Measurements from ENCODE around the gene STAG1.
"Not testable (repeated sequence)": the region's sequence is repeated elsewhere in the genome, so short reads cannot be mapped to it uniquely, and the experiment has no call there.

The STAG1 gene

DNA sequence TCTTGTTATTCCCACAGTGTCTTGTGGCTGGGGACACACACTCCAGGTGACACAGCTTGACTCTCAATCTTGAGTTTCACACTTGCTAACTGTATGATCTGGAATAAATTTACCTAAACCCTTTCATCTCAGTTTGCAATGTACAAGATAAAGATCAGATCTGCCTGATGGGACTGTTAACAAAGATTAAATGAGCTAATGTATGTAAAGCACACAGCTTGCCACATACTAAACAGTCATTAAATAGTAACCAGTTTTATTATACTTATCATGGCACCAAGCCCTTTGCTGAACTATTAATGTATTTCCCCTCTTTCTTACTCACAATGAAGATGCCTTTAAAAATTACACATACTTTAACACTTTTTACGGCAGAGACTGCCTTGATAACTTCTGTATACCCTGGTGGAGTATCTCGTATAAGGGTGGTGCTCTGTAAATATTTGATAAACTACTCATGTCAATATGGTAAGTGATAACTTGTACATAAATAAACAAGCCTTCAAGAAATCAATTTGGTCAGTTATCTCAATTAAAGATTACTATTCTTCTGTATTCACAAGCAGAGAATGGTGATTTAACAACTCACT is 184.5 kb downstream of the STAG1 start:
- H3K4me3 ChIP-seq (ENCODE audit: low read length): no peak overlapping the region
- H3K36me3 ChIP-seq (ENCODE audit: insufficient read depth, low read depth, low read length): no peaks in the 10 kb centered on the region
- H3K9ac ChIP-seq (ENCODE audit: low read depth, low read length): no peak overlapping the region
- no peaks in the 10 kb centered on the region for H3K27me3 ChIP-seq (ENCODE audit: insufficient read depth, low read length)
- H3K4me1 ChIP-seq (ENCODE audit: insufficient read depth, low read length): no peaks in the 10 kb centered on the region
- H3K9me3 ChIP-seq (ENCODE audit: insufficient read depth, low read depth, low read length): no peaks in the 10 kb centered on the region
- H3K27ac ChIP-seq (ENCODE audit: low read length): no peak overlapping the region

DNA sequence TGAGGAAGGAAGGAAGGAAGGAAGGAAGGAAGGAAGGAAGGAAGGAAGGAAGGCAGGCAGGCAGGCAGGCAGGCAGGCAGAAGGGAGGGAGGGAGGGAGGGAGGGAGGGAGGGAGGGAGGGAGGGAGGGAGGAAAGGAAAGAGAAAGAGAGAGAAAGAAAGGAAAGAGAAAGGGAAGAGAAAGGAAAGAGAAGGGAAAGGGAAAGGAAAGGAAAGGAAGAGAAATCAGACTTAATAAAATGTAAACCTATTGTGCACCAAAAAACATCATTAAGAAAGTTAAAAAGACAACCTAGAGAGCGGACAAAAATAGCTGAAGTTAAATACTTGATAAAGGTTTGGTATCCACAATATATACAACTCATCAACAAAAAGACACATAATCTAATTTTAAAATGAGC is 187.2 kb downstream of the STAG1 start:
- H3K9ac ChIP-seq (ENCODE audit: low read depth, low read length); H3K27me3 ChIP-seq (ENCODE audit: insufficient read depth, low read length); H3K9me3 ChIP-seq (ENCODE audit: insufficient read depth, low read depth, low read length); H3K27ac ChIP-seq (ENCODE audit: low read length); H3K4me3 ChIP-seq (ENCODE audit: low read length); H3K36me3 ChIP-seq (ENCODE audit: insufficient read depth, low read depth, low read length): not testable (repeated sequence)
- H3K4me1 ChIP-seq (ENCODE audit: insufficient read depth, low read length): peaks cover 13% of the 10 kb centered on the region

- Histone ChIP-seq H3K27ac (ENCODE audit: low read length) (no peak overlapping the region), H3K4me1 (ENCODE audit: insufficient read depth, low read length) (peaks cover 22% of the 10 kb centered on the region), H3K9ac (ENCODE audit: low read depth, low read length) (no peak overlapping the region), H3K9me3 (ENCODE audit: insufficient read depth, low read depth, low read length) (no peaks in the 10 kb centered on the region), H3K36me3 (ENCODE audit: insufficient read depth, low read depth, low read length) (no peaks in the 10 kb centered on the region), H3K4me3 (ENCODE audit: low read length) (no peak overlapping the region), H3K27me3 (ENCODE audit: insufficient read depth, low read length) (no peaks in the 10 kb centered on the region)
These were observed 190.2 kb downstream of the STAG1 start for GRCh38 chr3:136562026-136562425.

GRCh38 chr3:136559896-136560295 is 192.3 kb downstream of the STAG1 start:
- no peaks in the 10 kb centered on the region for H3K27me3 ChIP-seq (ENCODE audit: insufficient read depth, low read length)
- no peaks in the 10 kb centered on the region for H3K9me3 ChIP-seq (ENCODE audit: insufficient read depth, low read depth, low read length)
- no peaks in the 10 kb centered on the region for H3K36me3 ChIP-seq (ENCODE audit: insufficient read depth, low read depth, low read length)
- no peak overlapping the region for H3K4me3 ChIP-seq (ENCODE audit: low read length)
- no peak overlapping the region for H3K9ac ChIP-seq (ENCODE audit: low read depth, low read length)
- H3K27ac ChIP-seq (ENCODE audit: low read length): no peak overlapping the region
- peaks cover 22% of the 10 kb centered on the region for H3K4me1 ChIP-seq (ENCODE audit: insufficient read depth, low read length)

DNA sequence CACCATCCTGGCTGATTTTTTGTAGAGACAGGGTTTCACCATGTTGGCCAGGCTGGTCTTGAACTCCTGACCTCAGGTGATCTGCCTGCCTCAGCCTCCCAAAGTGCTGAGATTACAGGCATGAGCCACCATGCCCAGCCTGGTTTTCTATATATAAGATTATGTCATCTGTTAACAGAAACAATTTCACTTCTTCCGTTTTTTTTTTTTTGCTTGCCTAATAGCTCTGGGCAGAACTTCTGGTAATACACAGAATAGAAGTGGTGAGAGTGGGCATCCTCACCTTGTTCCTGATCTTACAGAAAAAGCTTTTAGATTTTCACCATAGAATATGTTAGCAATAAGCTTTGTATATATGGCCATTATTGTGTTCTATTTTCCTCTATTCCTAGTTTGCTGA is 202.7 kb downstream of the STAG1 start:
- not testable (repeated sequence) for H3K4me3 ChIP-seq (ENCODE audit: low read length); H3K36me3 ChIP-seq (ENCODE audit: insufficient read depth, low read depth, low read length)

DNA sequence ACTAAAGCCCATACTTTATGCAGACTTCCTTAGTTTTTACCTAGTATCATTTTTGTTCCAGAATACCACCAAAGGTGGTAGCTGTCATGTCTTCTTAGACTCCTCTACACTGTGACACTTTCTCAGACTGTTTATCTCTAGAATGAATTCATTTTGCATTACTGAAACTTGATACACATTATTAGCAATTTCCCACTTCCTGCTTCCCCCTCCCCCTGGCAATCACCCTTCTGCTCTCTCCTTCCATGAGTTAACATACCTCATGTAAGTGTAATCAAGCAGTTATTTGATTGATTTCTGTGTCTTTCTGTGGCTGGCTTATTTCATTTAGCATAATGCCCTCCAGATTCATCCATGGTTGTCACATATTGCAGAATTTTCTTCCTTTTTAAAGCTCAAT is 204.9 kb downstream of the STAG1 start:
- H3K4me1 ChIP-seq (ENCODE audit: insufficient read depth, low read length): no peaks in the 10 kb centered on the region; the same call in 1 of the 2 replicates
- no peak overlapping the region for H3K9ac ChIP-seq (ENCODE audit: low read depth, low read length)
- H3K27me3 ChIP-seq (ENCODE audit: insufficient read depth, low read length): no peaks in the 10 kb centered on the region

More for the DNA sequence above, 202.7 kb downstream of the STAG1 start:
- not testable (repeated sequence) for H3K27me3 ChIP-seq (ENCODE audit: insufficient read depth, low read length); H3K9me3 ChIP-seq (ENCODE audit: insufficient read depth, low read depth, low read length); H3K27ac ChIP-seq (ENCODE audit: low read length); H3K9ac ChIP-seq (ENCODE audit: low read depth, low read length); H3K4me1 ChIP-seq (ENCODE audit: insufficient read depth, low read length)

DNA sequence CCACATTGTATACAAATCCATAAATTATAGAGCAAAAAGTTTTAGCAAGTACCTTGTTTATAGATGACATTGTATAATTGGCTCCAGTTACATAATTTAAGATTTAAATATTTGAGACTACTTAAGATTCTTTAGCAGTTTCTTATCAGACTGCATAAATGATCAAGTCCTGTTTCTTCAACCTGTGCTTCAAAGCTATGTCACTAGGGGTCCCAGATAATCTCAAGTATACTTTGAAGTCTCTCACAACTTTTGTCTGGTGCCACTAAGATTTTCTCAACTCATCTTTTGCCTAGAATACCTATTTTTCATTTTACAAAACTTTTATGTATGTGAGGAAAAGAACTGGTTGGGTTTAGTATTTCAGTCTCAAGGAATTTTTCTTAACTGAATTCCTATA is 205.5 kb downstream of the STAG1 start:
- no peak overlapping the region for H3K4me3 ChIP-seq (ENCODE audit: low read length)
- no peak overlapping the region for H3K9ac ChIP-seq (ENCODE audit: low read depth, low read length)
- no peaks in the 10 kb centered on the region for H3K4me1 ChIP-seq (ENCODE audit: insufficient read depth, low read length)
- no peaks in the 10 kb centered on the region for H3K36me3 ChIP-seq (ENCODE audit: insufficient read depth, low read depth, low read length)
- no peaks in the 10 kb centered on the region for H3K27me3 ChIP-seq (ENCODE audit: insufficient read depth, low read length)
- H3K27ac ChIP-seq (ENCODE audit: low read length): no peak overlapping the region
- H3K9me3 ChIP-seq (ENCODE audit: insufficient read depth, low read depth, low read length): no peaks in the 10 kb centered on the region

More for the DNA sequence above, 204.9 kb downstream of the STAG1 start:
- H3K4me3 ChIP-seq (ENCODE audit: low read length): no peak overlapping the region
- H3K9me3 ChIP-seq (ENCODE audit: insufficient read depth, low read depth, low read length): no peaks in the 10 kb centered on the region
- no peak overlapping the region for H3K27ac ChIP-seq (ENCODE audit: low read length)
- H3K36me3 ChIP-seq (ENCODE audit: insufficient read depth, low read depth, low read length): no peaks in the 10 kb centered on the region

GRCh38 chr3:136545664-136546268 is 206.4 kb downstream of the STAG1 start:
- no peak overlapping the region for H3K27ac ChIP-seq (ENCODE audit: low read length)
- no peaks in the 10 kb centered on the region for H3K4me1 ChIP-seq (ENCODE audit: insufficient read depth, low read length)
- no peak overlapping the region for H3K9ac ChIP-seq (ENCODE audit: low read depth, low read length)
- no peaks in the 10 kb centered on the region for H3K9me3 ChIP-seq (ENCODE audit: insufficient read depth, low read depth, low read length)
- no peaks in the 10 kb centered on the region for H3K36me3 ChIP-seq (ENCODE audit: insufficient read depth, low read depth, low read length)
- H3K4me3 ChIP-seq (ENCODE audit: low read length): no peak overlapping the region
- no peaks in the 10 kb centered on the region for H3K27me3 ChIP-seq (ENCODE audit: insufficient read depth, low read length)

DNA sequence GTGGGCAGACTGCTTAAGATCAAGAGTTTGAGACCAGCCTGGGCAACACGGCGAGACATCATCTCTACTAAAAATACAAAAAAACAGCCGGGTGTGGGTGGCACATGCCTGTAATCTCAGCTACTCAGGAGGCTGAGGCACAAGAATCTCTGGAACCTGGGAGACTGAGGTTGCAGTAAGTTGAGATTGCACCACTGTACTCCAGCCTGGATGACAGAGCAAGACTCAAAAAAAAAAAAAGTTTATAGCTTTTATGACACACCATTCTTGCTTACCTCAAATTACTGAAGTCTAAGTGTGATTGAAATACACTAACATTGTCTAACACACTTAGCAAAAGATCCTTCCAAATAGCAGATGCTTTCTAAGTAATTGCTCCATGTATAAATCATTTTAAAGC is 207.6 kb downstream of the STAG1 start:
- Histone ChIP-seq H3K9me3 (ENCODE audit: insufficient read depth, low read depth, low read length) (no peaks in the 10 kb centered on the region), H3K4me3 (ENCODE audit: low read length) (no peak overlapping the region), H3K27me3 (ENCODE audit: insufficient read depth, low read length) (no peaks in the 10 kb centered on the region), H3K9ac (ENCODE audit: low read depth, low read length) (no peak overlapping the region), H3K36me3 (ENCODE audit: insufficient read depth, low read depth, low read length) (no peaks in the 10 kb centered on the region), H3K27ac (ENCODE audit: low read length) (no peak overlapping the region), H3K4me1 (ENCODE audit: insufficient read depth, low read length) (no peaks in the 10 kb centered on the region)

DNA sequence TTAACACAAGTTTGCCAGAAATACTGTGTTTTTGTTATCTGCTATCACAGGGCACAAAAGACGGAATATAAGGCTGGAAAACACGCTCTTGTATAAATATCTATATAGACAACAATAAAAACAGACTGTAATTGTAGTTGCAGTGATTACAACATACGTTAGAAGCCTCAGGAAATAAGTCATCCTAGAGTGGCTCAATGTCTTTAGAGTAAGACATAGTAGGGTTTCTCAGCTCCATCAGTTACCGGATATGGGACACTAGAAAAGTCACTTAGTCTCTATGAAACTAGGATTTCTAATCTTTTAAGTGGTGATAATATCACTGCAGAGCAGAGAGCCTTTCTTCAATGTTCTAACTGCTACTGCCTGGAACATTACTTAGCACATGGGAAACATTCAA is 208.8 kb downstream of the STAG1 start:
- H3K27me3 ChIP-seq (ENCODE audit: insufficient read depth, low read length): no peaks in the 10 kb centered on the region
- no peaks in the 10 kb centered on the region for H3K36me3 ChIP-seq (ENCODE audit: insufficient read depth, low read depth, low read length)
- H3K4me3 ChIP-seq (ENCODE audit: low read length): no peak overlapping the region
- H3K27ac ChIP-seq (ENCODE audit: low read length): no peak overlapping the region
- H3K9me3 ChIP-seq (ENCODE audit: insufficient read depth, low read depth, low read length): no peaks in the 10 kb centered on the region
- H3K4me1 ChIP-seq (ENCODE audit: insufficient read depth, low read length): no peaks in the 10 kb centered on the region
- no peak overlapping the region for H3K9ac ChIP-seq (ENCODE audit: low read depth, low read length)

- no peak overlapping the region for H3K4me3 ChIP-seq (ENCODE audit: low read length)
- H3K27ac ChIP-seq (ENCODE audit: low read length): no peak overlapping the region
- no peaks in the 10 kb centered on the region for H3K27me3 ChIP-seq (ENCODE audit: insufficient read depth, low read length)
- H3K4me1 ChIP-seq (ENCODE audit: insufficient read depth, low read length): no peaks in the 10 kb centered on the region
- H3K9me3 ChIP-seq (ENCODE audit: insufficient read depth, low read depth, low read length): no peaks in the 10 kb centered on the region
- no peak overlapping the region for H3K9ac ChIP-seq (ENCODE audit: low read depth, low read length)
- H3K36me3 ChIP-seq (ENCODE audit: insufficient read depth, low read depth, low read length): no peaks in the 10 kb centered on the region
These were observed 216.3 kb downstream of the STAG1 start for GRCh38 chr3:136535906-136536305.

DNA sequence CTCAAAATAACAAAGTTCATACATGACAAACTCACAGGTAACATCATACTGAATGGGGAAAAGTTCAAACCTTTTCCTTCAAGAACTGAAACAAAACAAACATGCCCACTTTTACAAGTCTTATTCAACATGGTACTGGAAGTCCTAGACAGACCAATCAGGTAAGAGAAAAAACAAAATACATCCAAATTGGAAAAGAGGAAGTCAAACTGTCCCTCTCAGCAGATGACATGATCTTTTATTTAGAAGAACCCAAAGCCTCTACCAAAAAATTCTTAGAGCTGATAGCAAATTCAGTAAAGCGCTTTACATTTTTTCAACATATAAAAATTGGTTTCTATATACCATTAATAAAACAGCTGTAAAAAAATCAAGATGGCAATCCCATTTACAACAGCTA is 219.4 kb downstream of the STAG1 start:
- Histone ChIP-seq H3K36me3 (ENCODE audit: insufficient read depth, low read depth, low read length) (no peaks in the 10 kb centered on the region), H3K27me3 (ENCODE audit: insufficient read depth, low read length) (no peaks in the 10 kb centered on the region), H3K27ac (ENCODE audit: low read length) (no peak overlapping the region), H3K4me3 (ENCODE audit: low read length) (no peak overlapping the region), H3K4me1 (ENCODE audit: insufficient read depth, low read length) (no peaks in the 10 kb centered on the region), H3K9me3 (ENCODE audit: insufficient read depth, low read depth, low read length) (no peaks in the 10 kb centered on the region), H3K9ac (ENCODE audit: low read depth, low read length) (no peak overlapping the region)

Measured in iPS-20b (cell line).